Loucy (cell line): ENCODE measurements around the gene IQGAP1.

Experiments
- H2AFZ ChIP-seq: fragments of 200-600 bp; sonication (generic); 2 replicates; pipeline ENCODE4 v1.6.0; 2016; ENCODE audit warnings: antibody characterized with exemption, mild to moderate bottlenecking, low read length, moderate library complexity
- H3F3A ChIP-seq: fragments of 200-600 bp; 2 replicates; pipeline ENCODE4 v1.6.0; 2016; ENCODE audit warnings: antibody characterized with exemption, low read depth, mild to moderate bottlenecking
- H3K27me3 ChIP-seq: fragments of 200-600 bp; sonication (generic); 2 replicates; pipeline ENCODE4 v1.6.1; 2014; ENCODE audit warnings: low read length, mild to moderate bottlenecking; ENCODE audit not compliant: insufficient read depth, poor library complexity, severe bottlenecking
- H3K36me3 ChIP-seq: fragments of 200-600 bp; sonication (generic); 2 replicates; pipeline ENCODE4 v1.6.1; 2016; ENCODE audit warnings: low read length; ENCODE audit not compliant: insufficient read depth
- H3K4me1 ChIP-seq: fragments of 200-600 bp; sonication (generic); 2 replicates; pipeline ENCODE4 v1.5.1; 2014; ENCODE audit warnings: low read length, mild to moderate bottlenecking; ENCODE audit not compliant: insufficient read depth, poor library complexity, severe bottlenecking
- H3K4me2 ChIP-seq: fragments of 200-600 bp; sonication (generic); 2 replicates; pipeline ENCODE4 v1.6.0; 2014; ENCODE audit warnings: antibody characterized with exemption, low read length, low read depth, mild to moderate bottlenecking; ENCODE audit not compliant: poor library complexity, severe bottlenecking
- H3K4me3 ChIP-seq: fragments of 200-600 bp; sonication (generic); 2 replicates; pipeline ENCODE4 v1.5.1; 2014; ENCODE audit warnings: low read length, mild to moderate bottlenecking, mixed read lengths; ENCODE audit not compliant: poor library complexity, severe bottlenecking
- H3K79me2 ChIP-seq: fragments of 200-600 bp; sonication (generic); 2 replicates; pipeline ENCODE4 v1.6.1; 2014; ENCODE audit warnings: low read length; ENCODE audit not compliant: insufficient read depth
- H3K9ac ChIP-seq: fragments of 200-600 bp; sonication (generic); 2 replicates; pipeline ENCODE4 v1.6.0; 2014; ENCODE audit warnings: mild to moderate bottlenecking, low read depth, low read length, moderate library complexity; ENCODE audit not compliant: poor library complexity, severe bottlenecking
- H3K9me2 ChIP-seq: fragments of 200-600 bp; sonication (generic); replicated peaks from 2 replicates; pipeline ENCODE4 v1.6.1; 2016; ENCODE audit warnings: low read depth, low read length, mixed read lengths
- H3K9me3 ChIP-seq: fragments of 200-600 bp; sonication (generic); 2 replicates; pipeline ENCODE4 v1.6.1; 2014; ENCODE audit warnings: mild to moderate bottlenecking, antibody characterized with exemption, low read length, low read depth; ENCODE audit not compliant: insufficient read depth
- H4K20me1 ChIP-seq: fragments of 200-600 bp; sonication (generic); 2 replicates; pipeline ENCODE4 v1.6.0; 2014; ENCODE audit warnings: antibody characterized with exemption, low read length, mild to moderate bottlenecking; ENCODE audit not compliant: insufficient read depth, poor library complexity, severe bottlenecking
- CTCF ChIP-seq: fragments of 200-600 bp; sonication (generic); conservative IDR thresholded peaks from 2 replicates; pipeline ENCODE4 v1.5.1; 2014; ENCODE audit warnings: mild to moderate bottlenecking, antibody characterized with exemption, low read length
- EZH2phosphoT487 ChIP-seq: fragments of 200-600 bp; IDR thresholded peaks from 2 replicates; pipeline ENCODE4 v1.6.1; 2018; ENCODE audit warnings: antibody characterized with exemption, mild to moderate bottlenecking, moderate library complexity, borderline replicate concordance

The IQGAP1 gene

GRCh38 chr15:90362936-90363212 is 25.2 kb upstream of the IQGAP1 start:
- H3K36me3 ChIP-seq = no peaks in the 10 kb centered on the region
- no peaks in the 10 kb centered on the region for H3K27me3 ChIP-seq
- no peak overlapping the region for H2AFZ ChIP-seq
- no peak overlapping the region for H3K4me2 ChIP-seq
- no peaks in the 10 kb centered on the region for H3K9me3 ChIP-seq
- no peak for TF ChIP-seq EZH2phosphoT487
- TF ChIP-seq CTCF = no peak
- no peak overlapping the region for H3K9ac ChIP-seq
- H3K79me2 ChIP-seq = no peaks in the 10 kb centered on the region
- H3K4me1 ChIP-seq = peaks cover 19% of the 10 kb centered on the region
- no peak overlapping the region for H3K4me3 ChIP-seq
- no peaks in the 10 kb centered on the region for H3K9me2 ChIP-seq
- H4K20me1 ChIP-seq = no peaks in the 10 kb centered on the region
- no peaks in the 10 kb centered on the region for H3F3A ChIP-seq

- Histone ChIP-seq H3F3A (no peaks in the 10 kb centered on the region), H3K9me2 (no peaks in the 10 kb centered on the region), H3K4me1 (peaks cover 19% of the 10 kb centered on the region), H4K20me1 (no peaks in the 10 kb centered on the region), H3K4me2 (no peak overlapping the region), H2AFZ (no peak overlapping the region), H3K79me2 (no peaks in the 10 kb centered on the region), H3K27me3 (no peaks in the 10 kb centered on the region), H3K4me3 (no peak overlapping the region), H3K36me3 (no peaks in the 10 kb centered on the region), H3K9me3 (no peaks in the 10 kb centered on the region), H3K9ac (no peak overlapping the region)
- TF ChIP-seq EZH2phosphoT487 = no peak
- TF ChIP-seq CTCF = no peak
These were observed 23.8 kb upstream of the IQGAP1 start for GRCh38 chr15:90364251-90364650.

- H3K79me2 ChIP-seq = no peaks in the 10 kb centered on the region
- TF ChIP-seq EZH2phosphoT487 (no peak), CTCF (no peak)
These were observed 22.5 kb upstream of the IQGAP1 start for GRCh38 chr15:90365414-90366055.

More at GRCh38 chr15:90365414-90366055, 22.5 kb upstream of the IQGAP1 start:
- no peaks in the 10 kb centered on the region for H4K20me1 ChIP-seq
- H3K9me2 ChIP-seq = no peaks in the 10 kb centered on the region
- H3K9ac ChIP-seq = no peak overlapping the region
- H3K36me3 ChIP-seq = no peaks in the 10 kb centered on the region
- no peak overlapping the region for H3K4me3 ChIP-seq
- no peak overlapping the region for H2AFZ ChIP-seq
- peaks cover 19% of the 10 kb centered on the region for H3K4me1 ChIP-seq
- no peak overlapping the region for H3K4me2 ChIP-seq
- no peaks in the 10 kb centered on the region for H3K9me3 ChIP-seq
- no peaks in the 10 kb centered on the region for H3F3A ChIP-seq
- no peaks in the 10 kb centered on the region for H3K27me3 ChIP-seq
